HG02885 (cell line): Measurements from ENCODE around the gene PRKCB.

Source experiments
- ATAC-seq: cut with Tn5 transposase; IDR thresholded peaks from one replicate; pipeline ENCODE4 v1.9.1; 2021; ENCODE audit warnings: mild to moderate bottlenecking; ENCODE audit not compliant: unreplicated experiment, poor library complexity

Gene PRKCB

GRCh38 chr16:23833960-23834685, 1.7 kb upstream of the PRKCB start:
- ATAC-seq, result no peak

DNA sequence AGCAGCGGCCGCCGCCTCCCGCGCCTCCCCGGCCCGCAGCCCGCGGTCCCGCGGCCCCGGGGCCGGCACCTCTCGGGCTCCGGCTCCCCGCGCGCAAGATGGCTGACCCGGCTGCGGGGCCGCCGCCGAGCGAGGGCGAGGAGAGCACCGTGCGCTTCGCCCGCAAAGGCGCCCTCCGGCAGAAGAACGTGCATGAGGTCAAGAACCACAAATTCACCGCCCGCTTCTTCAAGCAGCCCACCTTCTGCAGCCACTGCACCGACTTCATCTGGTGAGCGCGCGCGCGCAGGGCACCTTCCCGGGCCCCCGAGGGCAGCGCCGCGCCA, 258 bp downstream of the PRKCB start:
- ATAC-seq, result peak; percentile 30

DNA sequence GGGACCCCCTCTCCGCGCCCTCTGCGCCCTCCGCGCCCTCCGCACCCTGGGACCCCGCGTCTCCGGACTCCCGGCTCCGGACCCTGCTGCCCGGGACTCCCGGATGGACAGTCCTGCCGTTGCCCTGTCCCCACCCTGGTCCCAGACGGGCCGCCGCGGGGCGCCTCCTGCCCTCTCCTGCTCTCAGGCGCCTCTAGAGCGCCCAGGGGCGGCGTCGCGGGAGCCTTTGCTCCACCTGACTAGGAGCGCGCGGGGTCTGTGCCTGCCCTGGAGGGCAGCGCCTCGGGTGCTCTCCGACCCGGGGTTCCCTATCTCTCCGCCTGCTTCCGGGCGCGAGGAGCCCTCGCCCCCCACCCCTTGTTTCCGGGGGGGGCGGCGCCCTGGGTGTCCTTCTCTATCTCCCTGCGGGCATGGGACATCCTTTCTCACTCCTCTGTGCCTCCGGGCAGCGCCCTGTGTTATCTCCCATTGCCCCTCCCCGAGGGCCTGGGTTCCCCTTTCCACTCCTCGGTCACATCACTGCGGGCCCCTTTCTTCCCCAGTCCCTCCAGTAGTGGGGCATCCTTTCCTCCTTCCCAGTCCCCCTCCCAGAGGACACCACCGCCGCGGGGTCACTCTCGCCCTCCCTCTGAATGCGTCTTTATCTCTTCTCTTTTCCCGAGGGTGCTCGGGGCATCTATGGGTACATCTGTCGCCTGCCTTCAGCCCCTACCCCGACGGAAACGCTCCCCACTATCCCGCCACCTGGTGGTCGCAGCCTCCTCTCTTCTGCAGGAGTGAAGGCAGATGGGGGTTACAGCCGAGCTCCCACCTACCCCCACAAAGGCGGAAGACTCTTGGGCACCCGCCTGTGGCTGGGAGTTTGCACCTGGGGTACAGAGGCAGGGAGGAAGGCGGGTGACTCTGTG, 875 bp downstream of the PRKCB start:
- peak; percentile 20 for ATAC-seq

DNA sequence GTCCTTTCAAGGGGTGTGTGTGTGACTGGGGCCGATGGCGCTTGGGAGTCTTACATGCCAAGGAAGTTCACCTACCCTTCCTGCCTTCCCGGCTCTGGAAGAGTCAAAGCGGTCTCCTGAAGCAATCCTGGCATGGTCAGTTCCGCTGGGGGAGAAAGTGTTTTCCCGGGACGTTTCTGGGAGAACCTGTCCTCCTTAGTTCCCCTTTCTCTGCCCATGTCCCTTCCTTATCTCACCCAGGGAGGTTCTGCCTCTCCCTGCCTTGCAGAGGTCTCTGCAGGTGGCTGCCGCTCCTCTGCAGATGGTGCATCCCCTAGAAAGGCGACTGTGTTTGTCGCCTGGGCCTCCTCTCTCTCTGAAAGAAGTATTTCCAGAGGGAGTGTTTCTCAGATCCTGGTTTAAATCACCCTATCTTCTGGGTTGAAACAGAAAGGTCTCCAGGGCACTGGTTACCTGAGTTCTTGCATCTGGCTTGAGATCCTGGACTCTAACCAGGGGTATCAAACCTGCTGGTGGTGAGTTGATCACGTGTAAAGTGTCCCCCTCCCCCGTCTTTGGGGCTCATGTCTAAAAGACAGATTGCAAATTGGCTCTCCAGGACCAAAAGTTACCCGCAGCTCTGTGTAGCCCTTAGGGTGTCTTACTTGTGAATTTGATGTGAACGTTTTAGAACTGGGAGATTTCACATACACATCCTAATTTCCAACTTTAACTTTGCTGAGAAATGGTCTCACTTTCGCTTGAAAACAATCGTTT, 1.9 kb downstream of the PRKCB start:
- no peak for ATAC-seq

DNA sequence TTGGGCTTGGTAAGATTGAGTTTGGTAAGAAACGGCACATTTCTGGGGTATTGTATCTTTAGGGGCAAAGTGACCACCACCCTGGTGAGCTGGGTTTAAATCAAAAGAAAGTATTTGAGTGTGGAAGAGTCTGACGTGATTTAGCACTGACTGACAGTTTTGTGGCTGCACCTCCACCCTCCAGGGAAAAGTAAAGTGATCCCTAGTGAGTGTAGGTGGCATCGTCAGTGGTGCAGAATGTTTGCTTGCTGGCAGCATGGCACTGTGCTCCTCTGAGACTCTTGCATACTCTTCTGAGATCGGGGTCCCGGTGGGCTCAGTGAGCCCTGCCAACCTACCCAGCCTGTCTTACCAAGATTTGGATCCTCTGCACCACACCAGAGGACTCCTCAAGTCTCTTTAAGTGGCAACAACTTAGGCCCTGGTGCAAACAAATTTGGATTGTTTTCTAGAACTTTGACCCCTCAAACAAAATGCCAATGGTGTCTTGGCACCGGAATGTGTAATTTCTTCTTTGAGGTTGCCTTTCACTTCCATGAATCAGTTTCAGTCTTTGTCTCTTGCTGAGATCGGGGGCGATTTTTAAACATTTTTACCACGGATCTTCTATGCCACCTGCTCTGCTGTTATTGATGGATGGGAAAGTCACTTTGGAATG, 2.8 kb downstream of the PRKCB start:
- no peak for ATAC-seq

GRCh38 chr16:23840310-23840709, 4.5 kb downstream of the PRKCB start:
- ATAC-seq, result peak; percentile 21

DNA sequence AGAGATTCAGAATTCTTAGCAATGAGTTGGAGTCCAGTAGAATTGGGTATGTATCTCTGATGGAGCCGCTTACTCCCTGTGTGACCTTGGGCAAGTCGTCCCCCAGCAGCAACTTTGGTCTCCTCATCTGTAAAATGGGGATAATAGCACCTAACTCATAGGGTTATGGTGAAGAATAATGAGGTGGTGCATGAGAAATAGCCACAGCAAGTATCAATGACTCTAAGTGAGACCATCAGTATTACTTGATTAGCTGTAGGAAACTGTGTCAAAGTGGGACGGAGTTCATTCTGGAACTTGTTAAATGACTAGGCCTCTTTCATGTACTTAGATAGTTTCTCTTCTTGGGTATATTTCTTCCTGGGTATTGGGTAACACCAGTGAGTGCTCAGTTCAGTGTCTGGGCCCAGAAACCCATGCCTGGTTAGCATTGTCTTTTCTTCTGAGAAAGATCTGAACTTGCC, 6.4 kb downstream of the PRKCB start:
- ATAC-seq, result peak; percentile 70

DNA sequence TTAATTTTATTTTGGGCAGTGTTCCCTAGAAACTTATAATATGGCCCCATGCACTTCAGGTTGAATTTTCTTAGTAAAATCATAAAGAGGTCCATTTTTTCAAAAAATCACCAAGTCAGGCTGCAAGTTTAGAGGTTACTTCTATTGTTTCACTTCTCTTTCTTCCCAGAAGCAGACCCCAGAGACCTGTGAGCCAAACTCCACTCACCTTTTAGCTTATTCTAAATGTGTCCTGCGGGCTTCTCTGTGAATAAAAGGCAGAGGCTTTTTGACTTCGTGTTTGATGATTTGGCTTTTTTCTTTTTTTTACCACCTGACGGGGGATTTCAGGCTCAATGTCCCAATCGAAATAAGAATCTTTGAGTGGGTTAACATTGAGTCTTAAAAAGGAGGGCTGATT, 7.4 kb downstream of the PRKCB start:
- ATAC-seq, result no peak

- no peak for ATAC-seq
Measured at GRCh38 chr16:23847251-23847650, 11.5 kb downstream of the PRKCB start.

DNA sequence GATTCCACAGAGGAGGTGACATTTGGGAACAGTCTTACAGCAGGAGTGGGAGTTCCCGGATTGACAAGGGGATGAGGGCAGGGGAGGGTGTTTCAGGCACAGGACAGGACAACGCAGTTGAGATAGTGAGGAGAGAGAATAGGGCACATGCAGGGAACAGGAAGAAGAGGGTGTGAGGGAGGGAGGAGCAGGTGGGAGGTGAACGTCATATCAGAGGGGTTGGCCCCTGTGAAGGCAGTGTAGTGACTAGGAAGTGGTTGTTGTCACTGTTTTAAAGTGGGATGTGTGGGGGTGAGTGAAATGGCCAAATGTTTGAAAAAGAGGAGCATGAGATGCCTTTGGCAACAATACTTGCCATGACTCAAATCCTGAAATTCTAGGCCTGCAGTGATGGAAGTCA, 12.2 kb downstream of the PRKCB start:
- no peak for ATAC-seq

GRCh38 chr16:23848958-23849357, 13.2 kb downstream of the PRKCB start:
- ATAC-seq, result peak; percentile 45

DNA sequence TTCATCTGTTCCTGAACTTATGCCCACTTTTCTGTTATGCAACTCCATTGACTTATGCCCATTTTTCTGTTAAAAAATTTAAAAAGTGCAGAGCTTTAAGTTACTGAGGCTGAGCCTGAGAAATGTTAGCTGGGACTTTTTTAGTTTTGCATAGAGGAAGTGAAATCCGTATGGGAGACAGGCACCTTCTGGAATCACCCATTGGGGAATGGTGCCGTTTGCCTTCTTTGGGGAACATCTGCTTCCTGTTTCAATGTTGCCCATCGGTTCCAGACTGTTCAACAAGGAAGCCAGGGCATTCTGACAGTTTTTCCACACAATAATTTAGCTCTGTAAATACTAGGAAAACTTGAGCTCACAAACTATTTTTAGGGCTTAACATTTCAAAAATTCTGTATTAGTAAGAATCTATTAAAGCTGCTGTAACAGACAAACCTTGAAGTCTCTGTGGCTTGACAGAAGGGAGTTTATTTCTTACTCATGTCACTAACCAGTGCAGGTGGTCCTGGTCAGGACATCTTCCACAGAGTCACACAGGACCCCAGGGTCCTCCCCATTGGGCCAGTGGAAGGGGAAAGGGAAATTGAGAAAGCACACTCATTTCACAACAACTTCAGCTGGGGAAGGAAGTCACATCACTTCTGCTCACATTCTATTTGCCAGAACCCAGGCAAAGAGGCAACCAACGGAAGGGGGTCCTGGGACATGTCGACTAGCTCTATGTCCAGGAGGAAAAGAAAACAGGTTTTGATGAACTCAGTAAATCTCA, 17.2 kb downstream of the PRKCB start:
- ATAC-seq, result no peak

DNA sequence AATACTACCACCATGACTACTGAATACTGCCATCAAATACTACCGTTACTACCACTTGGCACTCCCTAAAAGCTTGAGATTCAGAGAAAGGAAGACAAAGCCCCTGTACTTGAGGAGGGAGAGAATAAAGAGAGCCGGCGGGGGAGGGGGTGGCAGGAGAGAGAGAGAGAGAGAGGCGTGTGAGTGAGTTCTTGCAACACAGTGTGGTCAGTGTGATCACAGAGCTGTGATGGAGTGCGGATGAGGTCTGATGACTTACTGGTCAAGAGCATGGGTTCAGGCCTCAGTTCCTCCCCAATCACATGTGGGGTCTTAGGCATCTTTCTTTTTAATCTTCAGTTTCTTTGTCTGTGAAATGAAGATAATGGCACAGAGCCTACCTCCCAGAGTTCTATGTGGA, 19.2 kb downstream of the PRKCB start:
- no peak for ATAC-seq

DNA sequence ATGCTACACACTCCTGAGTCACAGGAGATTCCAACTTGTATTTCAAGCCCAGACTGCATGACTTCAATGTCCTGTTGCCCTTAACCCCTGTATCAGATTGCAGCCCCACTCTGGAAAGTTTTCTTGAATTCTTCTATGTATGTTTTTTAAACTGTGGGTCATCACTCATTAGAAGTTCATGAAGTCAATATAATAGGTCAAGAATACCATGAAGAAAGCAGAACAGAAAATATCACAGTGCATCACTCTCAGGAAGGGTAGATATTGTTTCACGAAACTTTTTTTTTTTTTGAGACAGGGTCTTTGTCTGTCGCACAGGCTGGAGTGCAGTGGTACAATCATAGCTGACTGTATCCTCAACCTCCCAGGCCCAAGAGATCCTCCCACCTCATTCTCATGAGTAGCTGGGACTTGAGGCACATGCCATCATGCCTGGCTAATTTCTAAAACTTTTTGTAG, 20.5 kb downstream of the PRKCB start:
- ATAC-seq, result no peak

DNA sequence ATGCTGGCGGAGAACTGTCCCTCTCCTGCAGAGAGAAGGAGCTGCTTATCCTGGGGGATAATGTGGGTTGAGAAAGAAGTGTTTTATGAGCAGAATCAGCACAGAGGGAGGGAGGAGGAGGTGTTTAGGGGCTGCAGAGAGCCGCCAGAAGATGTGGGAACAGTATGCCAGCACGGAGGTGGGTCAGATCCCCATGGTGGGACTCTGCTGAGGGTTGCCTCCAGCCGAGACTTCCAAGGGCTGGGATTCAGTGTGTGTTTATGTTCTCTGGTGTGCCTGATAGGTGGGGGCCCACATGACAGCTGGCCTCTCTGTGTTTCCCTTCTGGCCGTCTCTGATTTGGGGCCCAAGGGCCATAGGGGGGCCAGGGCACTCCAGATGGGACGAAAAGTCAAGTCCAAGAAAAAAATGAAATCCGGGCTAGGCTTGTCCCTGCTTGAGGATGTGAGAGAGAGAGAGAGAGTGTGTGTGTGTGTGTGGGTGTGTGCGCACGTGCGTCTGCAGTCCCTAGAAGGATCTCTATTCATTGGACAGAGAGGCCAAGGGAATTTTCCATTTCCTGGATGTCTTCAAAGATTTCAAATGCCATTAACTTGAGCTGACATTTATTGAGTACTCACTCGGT, 21.6 kb downstream of the PRKCB start:
- no peak for ATAC-seq

GRCh38 chr16:23857881-23858269, 22.1 kb downstream of the PRKCB start:
- ATAC-seq, result no peak

- ATAC-seq, result no peak
Measured at GRCh38 chr16:23858542-23858941, 22.8 kb downstream of the PRKCB start.

DNA sequence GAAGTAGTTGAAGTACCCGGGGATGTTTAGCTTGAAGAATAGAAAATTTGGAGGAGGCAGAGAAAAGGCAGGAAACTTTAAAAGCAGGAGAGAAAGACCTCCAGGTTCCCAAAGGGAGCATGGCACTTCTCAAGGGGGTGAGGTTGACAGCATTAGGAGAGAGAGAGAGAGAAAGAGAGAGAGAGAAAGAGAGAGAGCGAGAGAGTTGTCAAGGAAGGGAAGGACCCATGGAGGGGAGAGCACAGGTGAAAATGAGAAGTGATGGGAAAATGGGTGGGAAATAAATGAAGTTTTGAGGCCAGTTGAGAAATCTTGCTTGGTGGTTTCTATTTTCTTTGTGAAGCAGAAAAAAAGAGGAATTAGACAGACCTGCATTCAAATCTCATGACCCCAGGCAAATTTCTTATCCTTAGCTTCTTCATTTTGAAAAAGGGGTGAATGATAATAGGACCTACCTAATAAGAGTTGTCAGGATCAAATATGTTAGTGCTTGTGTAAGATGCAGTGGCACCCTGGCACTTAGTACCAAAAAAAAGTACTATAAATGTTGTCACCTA, 24.0 kb downstream of the PRKCB start:
- no peak for ATAC-seq

DNA sequence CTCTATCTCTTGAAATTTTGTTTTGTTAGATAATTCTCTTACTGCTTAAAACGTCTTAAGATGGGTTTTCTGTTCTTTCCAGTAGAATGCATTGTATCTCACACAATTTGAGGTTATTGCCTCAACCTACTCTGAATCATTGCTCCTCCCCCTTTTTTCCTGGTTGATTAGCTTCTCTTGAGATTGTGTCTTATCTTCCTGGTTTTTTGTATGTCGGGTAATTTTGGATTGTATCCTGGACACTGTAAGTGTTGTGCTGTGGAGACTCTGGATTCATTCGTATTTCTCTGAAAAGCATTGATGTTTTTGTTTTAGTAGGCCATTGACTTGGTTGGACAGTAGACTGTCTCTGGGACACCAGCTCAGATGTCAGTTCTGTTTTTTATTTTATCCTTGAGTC, 26.1 kb downstream of the PRKCB start:
- no peak for ATAC-seq
